Epidermal melanocyte (primary cell): Measurements from ENCODE around the gene CDH13.

Source experiments
- DNase-seq: peaks from one replicate; pipeline ENCODE4 v3.0.0; 2011; ENCODE audit warnings: low spot score; ENCODE audit not compliant: insufficient read length

CDH13 gene

GRCh38 chr16:83549316-83550182 is 922.8 kb downstream of the CDH13 start:
- no peak for DNase-seq

GRCh38 chr16:83550183-83550569 is 923.4 kb downstream of the CDH13 start:
- DNase-seq, result no peak

- no peak for DNase-seq
Observed at GRCh38 chr16:83552228-83552627, 925.5 kb downstream of the CDH13 start.

GRCh38 chr16:83552930-83553329 is 926.2 kb downstream of the CDH13 start:
- DNase-seq, result no peak

- DNase-seq, result no peak
Observed at GRCh38 chr16:83554096-83554495, 927.3 kb downstream of the CDH13 start.

- DNase-seq, result no peak
Observed at GRCh38 chr16:83554540-83554939, 927.8 kb downstream of the CDH13 start.

GRCh38 chr16:83561876-83562275 is 935.1 kb downstream of the CDH13 start:
- no peak for DNase-seq

- no peak for DNase-seq
Observed at GRCh38 chr16:83568345-83568744, 941.6 kb downstream of the CDH13 start.

GRCh38 chr16:83574388-83574787 is 947.6 kb downstream of the CDH13 start:
- DNase-seq, result no peak

- DNase-seq, result no peak
Observed at GRCh38 chr16:83577078-83577745, 950.4 kb downstream of the CDH13 start.

- DNase-seq, result no peak
Observed at GRCh38 chr16:83578171-83578570, 951.4 kb downstream of the CDH13 start.

- no peak for DNase-seq
Observed at GRCh38 chr16:83579027-83579426, 952.3 kb downstream of the CDH13 start.

- no peak for DNase-seq
Observed at GRCh38 chr16:83579436-83579835, 952.7 kb downstream of the CDH13 start.

- DNase-seq, result no peak
Observed at GRCh38 chr16:83581082-83581481, 954.3 kb downstream of the CDH13 start.

- no peak for DNase-seq
Observed at GRCh38 chr16:83581994-83582747, 955.4 kb downstream of the CDH13 start.

- no peak for DNase-seq
Observed at GRCh38 chr16:83586036-83586435, 959.3 kb downstream of the CDH13 start.

GRCh38 chr16:83586461-83587200 is 959.9 kb downstream of the CDH13 start:
- no peak for DNase-seq

GRCh38 chr16:83587201-83587600 is 960.4 kb downstream of the CDH13 start:
- DNase-seq, result no peak

GRCh38 chr16:83588070-83588469 is 961.3 kb downstream of the CDH13 start:
- no peak for DNase-seq

- DNase-seq, result no peak
Observed at GRCh38 chr16:83589576-83589975, 962.8 kb downstream of the CDH13 start.

- no peak for DNase-seq
Observed at GRCh38 chr16:83592778-83593177, 966.0 kb downstream of the CDH13 start.
